Measurements from ENCODE around the gene RPS19BP1.

Gene RPS19BP1

DNA sequence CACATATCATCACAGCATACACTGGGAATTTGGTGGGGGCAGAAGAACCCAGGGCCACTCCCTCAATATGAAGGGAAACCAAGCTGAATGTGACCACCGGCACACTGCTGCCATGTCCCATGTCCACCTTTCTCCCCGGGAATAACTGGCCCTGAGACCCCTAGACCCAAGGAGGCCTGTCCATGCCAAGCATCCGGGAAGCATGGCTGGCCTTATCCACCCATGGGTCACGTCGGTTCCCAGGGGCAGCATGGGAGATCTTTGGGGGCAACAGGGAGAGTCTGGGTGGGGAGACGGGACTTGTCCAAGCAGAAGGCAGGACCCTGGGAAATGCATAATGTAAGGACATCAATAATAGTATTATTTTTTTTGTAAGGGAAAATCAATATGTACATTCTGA is 40.9 kb downstream of the RPS19BP1 start:
- Histone ChIP-seq H3K27me3 (ENCODE audit: insufficient read depth, low read length) (peaks cover 11% of the 10 kb centered on the region), H3K9ac (ENCODE audit: low read depth, low read length) (no peak overlapping the region), H3K4me3 (ENCODE audit: low read length) (no peak overlapping the region), H3K4me1 (ENCODE audit: insufficient read depth, low read length) (no peaks in the 10 kb centered on the region), H3K27ac (ENCODE audit: low read length) (no peak overlapping the region), H3K36me3 (ENCODE audit: insufficient read depth, low read depth, low read length) (no peaks in the 10 kb centered on the region), H3K9me3 (ENCODE audit: insufficient read depth, low read depth, low read length) (no peaks in the 10 kb centered on the region)

DNA sequence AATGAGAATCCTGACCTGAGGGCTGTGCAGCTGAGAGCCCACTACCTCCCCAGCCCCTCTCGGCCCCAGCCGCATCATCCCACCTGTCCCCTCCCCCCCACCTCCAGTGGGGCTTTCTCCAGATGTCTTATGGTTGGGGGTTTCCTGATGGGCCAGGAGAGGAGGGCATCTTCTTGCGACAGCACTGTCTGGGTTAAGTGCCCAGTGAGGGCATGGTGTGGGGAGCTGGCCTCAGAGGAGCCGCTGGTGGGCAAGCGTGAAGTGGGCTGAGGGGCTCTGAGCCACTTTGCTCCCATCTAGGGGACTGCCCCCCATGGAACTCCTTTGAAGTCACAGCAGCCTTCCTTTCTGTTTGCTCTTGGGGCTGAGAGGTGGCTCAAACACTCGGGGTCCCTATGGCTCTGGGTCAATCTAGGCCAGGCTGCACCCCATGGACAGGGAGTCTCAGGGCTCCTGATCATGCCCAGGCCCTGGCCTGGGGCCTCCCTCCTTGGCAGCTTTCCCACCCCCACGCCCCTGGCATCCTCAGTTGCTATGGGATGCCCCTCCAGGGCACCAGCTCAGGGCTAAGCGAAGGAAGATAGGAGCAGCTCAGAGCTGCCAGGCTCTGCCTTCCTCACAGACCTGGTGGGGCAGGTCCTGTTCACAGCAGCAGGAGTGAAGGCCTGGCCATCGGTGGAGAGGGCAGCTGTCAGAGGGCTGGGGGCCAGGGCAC is 41.4 kb downstream of the RPS19BP1 start:
- H3K27ac ChIP-seq (ENCODE audit: low read length) = no peak overlapping the region
- H3K27me3 ChIP-seq (ENCODE audit: insufficient read depth, low read length) = peaks cover 11% of the 10 kb centered on the region

DNA sequence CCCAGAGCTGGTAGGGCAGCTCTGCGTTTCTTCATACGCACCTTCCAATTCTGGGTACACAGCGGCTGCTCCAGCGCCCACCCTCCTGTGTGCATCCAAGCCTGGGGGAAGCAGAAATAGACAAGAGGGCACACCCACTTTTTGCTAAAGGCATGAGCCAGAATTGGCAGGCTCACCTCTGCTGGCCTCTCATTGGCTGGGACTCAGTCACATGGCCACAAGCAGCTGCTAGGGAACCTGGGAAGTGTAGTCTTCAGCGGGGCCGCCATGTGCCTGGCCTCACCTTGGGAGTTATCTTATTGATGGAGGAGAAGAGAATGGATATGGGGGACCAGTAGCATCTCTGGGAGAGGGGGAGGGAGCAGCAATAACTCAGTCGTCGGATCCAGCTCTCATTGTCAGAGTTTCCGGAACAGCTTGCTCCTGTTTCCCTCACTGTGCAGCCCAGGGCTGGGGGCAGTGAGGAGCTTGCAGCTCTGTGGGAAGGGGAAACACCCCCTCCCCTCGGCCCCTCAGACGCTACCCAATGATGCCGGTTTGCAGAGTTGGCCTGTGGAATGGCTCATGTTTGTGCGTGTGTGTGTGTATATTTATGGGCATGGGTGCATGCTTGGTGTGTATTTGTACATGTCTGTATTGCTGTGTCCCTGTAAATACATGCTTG is 42.3 kb downstream of the RPS19BP1 start:
- H3K27me3 ChIP-seq (ENCODE audit: insufficient read depth, low read length) = peaks cover 11% of the 10 kb centered on the region
- H3K4me3 ChIP-seq (ENCODE audit: low read length) = no peak overlapping the region; the same call in 1 of the 2 replicates
- H3K9ac ChIP-seq (ENCODE audit: low read depth, low read length) = no peak overlapping the region
- H3K36me3 ChIP-seq (ENCODE audit: insufficient read depth, low read depth, low read length) = no peaks in the 10 kb centered on the region
- no peak overlapping the region for H3K27ac ChIP-seq (ENCODE audit: low read length)
- H3K9me3 ChIP-seq (ENCODE audit: insufficient read depth, low read depth, low read length) = no peaks in the 10 kb centered on the region
- no peaks in the 10 kb centered on the region for H3K4me1 ChIP-seq (ENCODE audit: insufficient read depth, low read length)

More for the DNA sequence above, 41.4 kb downstream of the RPS19BP1 start:
- Histone ChIP-seq H3K4me3 (ENCODE audit: low read length) (no peak overlapping the region), H3K9ac (ENCODE audit: low read depth, low read length) (no peak overlapping the region), H3K9me3 (ENCODE audit: insufficient read depth, low read depth, low read length) (no peaks in the 10 kb centered on the region), H3K4me1 (ENCODE audit: insufficient read depth, low read length) (no peaks in the 10 kb centered on the region), H3K36me3 (ENCODE audit: insufficient read depth, low read depth, low read length) (no peaks in the 10 kb centered on the region)

DNA sequence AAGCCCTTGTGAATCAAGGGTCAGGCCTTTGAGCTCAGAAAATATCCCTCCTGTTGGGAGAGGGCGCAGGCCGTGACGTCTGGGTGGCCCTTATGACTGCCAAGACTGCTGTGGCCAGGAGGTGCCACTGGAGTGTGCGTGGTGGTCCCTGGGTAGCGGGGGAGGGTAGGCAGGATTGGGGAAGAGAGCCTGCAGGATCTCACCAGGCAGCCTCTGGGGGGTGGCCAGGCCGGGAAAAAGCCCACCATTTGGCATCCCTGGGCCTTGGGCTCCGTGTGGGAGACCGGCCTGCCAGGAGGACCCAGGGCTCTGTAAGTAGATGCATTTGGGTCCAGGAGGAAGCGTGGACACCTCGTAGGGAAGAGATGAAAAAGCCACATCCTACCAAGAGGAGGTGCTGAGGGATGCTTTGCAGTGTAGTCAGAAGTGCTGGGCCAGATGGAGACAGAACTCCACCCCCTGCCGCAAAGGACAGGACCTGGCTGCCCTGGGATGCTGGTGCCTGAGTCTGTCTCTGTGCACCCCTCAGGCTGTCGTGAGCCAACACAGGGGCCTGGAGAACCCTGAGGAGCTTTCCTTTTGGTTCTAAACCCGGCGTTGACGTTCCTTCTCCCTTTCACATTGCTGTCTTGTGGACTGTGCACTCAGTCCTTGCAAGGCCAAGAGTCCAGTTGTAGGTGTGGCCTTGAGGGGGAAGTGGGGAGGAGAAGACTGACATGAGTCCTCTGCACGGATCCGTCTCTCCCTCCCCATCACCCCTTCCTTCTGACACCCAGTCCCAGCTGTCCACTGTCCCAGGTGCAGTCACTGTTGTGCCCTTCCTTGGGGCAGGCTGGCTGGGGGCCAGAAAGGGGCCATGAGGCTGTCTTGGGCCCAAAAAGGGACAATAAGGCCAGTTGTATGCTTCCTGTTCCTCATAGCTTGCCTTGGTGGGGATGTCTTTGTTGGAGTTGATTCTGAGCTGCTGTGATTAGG is 43.2 kb downstream of the RPS19BP1 start:
- no peak overlapping the region for H3K27ac ChIP-seq (ENCODE audit: low read length)

DNA sequence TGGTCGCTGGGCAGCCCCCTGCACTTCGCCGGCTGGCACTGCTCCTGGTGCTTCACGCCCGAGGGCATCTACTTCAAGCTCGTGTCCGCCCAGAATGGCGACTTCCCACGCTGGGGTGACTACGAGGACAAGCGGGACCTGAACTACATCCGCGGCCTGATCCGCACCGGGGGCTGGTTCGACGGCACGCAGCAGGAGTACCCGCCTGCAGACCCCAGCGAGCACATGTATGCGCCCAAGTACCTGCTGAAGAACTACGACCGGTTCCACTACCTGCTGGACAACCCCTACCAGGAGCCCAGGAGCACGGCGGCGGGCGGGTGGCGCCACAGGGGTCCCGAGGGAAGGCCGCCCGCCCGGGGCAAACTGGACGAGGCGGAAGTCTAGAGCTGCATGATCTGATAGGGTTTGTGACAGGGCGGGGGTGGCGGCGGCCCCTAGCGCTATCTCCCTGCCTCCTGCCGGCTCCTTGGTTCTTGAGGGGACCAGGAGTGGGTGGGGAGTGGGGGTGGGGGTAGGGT is 43.9 kb downstream of the RPS19BP1 start:
- H3K36me3 ChIP-seq (ENCODE audit: insufficient read depth, low read depth, low read length) = no peaks in the 10 kb centered on the region

More for the DNA sequence above, 43.2 kb downstream of the RPS19BP1 start:
- H3K9ac ChIP-seq (ENCODE audit: low read depth, low read length) = no peak overlapping the region
- H3K27me3 ChIP-seq (ENCODE audit: insufficient read depth, low read length) = peaks cover 10% of the 10 kb centered on the region
- no peaks in the 10 kb centered on the region for H3K9me3 ChIP-seq (ENCODE audit: insufficient read depth, low read depth, low read length)
- H3K36me3 ChIP-seq (ENCODE audit: insufficient read depth, low read depth, low read length) = no peaks in the 10 kb centered on the region
- no peaks in the 10 kb centered on the region for H3K4me1 ChIP-seq (ENCODE audit: insufficient read depth, low read length)
- no peak overlapping the region; the same call in 1 of the 2 replicates for H3K4me3 ChIP-seq (ENCODE audit: low read length)

DNA sequence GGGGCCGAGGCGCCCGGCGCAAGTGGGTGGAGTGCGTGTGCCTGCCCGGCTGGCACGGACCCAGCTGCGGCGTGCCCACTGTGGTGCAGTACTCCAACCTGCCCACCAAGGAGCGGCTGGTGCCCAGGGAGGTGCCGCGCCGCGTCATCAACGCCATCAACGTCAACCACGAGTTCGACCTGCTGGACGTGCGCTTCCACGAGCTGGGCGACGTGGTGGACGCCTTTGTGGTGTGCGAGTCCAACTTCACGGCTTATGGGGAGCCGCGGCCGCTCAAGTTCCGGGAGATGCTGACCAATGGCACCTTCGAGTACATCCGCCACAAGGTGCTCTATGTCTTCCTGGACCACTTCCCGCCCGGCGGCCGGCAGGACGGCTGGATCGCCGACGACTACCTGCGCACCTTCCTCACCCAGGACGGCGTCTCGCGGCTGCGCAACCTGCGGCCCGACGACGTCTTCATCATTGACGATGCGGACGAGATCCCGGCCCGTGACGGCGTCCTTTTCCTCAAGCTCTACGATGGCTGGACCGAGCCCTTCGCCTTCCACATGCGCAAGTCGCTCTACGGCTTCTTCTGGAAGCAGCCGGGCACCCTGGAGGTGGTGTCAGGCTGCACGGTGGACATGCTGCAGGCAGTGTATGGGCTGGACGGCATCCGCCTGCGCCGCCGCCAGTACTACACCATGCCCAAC is 44.6 kb downstream of the RPS19BP1 start:
- Histone ChIP-seq H3K9ac (ENCODE audit: low read depth, low read length) (no peak overlapping the region), H3K27ac (ENCODE audit: low read length) (no peak overlapping the region), H3K4me1 (ENCODE audit: insufficient read depth, low read length) (no peaks in the 10 kb centered on the region)

More for the DNA sequence above, 43.9 kb downstream of the RPS19BP1 start:
- H3K9me3 ChIP-seq (ENCODE audit: insufficient read depth, low read depth, low read length) = no peaks in the 10 kb centered on the region
- H3K27me3 ChIP-seq (ENCODE audit: insufficient read depth, low read length) = peaks cover 7% of the 10 kb centered on the region; the same call in 1 of the 2 replicates
- H3K4me1 ChIP-seq (ENCODE audit: insufficient read depth, low read length) = no peaks in the 10 kb centered on the region
- no peak overlapping the region for H3K9ac ChIP-seq (ENCODE audit: low read depth, low read length)
- no peak overlapping the region for H3K27ac ChIP-seq (ENCODE audit: low read length)
- H3K4me3 ChIP-seq (ENCODE audit: low read length) = no peak overlapping the region

DNA sequence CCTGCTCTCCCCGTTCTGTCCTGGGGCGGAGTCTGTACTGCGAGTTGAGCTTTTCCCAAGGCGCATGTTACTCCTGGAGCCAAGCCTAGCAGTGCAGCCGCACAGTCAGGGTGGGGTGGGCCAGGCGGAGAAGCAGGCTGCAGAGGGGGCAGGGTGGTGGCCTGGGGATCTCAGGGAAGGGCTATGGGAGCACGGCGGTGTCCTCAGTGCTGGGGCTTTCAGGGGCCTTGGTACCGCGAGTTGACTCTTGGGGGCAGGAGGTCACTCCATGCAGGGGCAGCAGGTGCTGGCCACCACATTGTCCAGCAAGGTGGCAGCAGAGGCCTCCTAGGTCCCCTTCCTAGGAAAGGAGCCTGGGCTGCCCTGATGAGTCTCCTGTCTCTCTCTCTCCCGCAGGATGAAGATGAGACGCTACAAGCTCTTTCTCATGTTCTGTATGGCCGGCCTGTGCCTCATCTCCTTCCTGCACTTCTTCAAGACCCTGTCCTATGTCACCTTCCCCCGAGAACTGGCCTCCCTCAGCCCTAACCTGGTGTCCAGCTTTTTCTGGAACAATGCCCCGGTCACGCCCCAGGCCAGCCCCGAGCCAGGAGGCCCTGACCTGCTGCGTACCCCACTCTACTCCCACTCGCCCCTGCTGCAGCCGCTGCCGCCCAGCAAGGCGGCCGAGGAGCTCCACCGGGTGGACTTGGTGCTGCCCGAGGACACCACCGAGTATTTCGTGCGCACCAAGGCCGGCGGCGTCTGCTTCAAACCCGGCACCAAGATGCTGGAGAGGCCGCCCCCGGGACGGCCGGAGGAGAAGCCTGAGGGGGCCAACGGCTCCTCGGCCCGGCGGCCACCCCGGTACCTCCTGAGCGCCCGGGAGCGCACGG is 45.4 kb downstream of the RPS19BP1 start:
- Histone ChIP-seq H3K27me3 (ENCODE audit: insufficient read depth, low read length) (peaks cover 5% of the 10 kb centered on the region; the same call in 1 of the 2 replicates), H3K4me3 (ENCODE audit: low read length) (no peak overlapping the region), H3K9ac (ENCODE audit: low read depth, low read length) (no peak overlapping the region), H3K4me1 (ENCODE audit: insufficient read depth, low read length) (no peaks in the 10 kb centered on the region), H3K27ac (ENCODE audit: low read length) (no peak overlapping the region), H3K36me3 (ENCODE audit: insufficient read depth, low read depth, low read length) (no peaks in the 10 kb centered on the region), H3K9me3 (ENCODE audit: insufficient read depth, low read depth, low read length) (no peaks in the 10 kb centered on the region)

More for the DNA sequence above, 44.6 kb downstream of the RPS19BP1 start:
- no peaks in the 10 kb centered on the region for H3K9me3 ChIP-seq (ENCODE audit: insufficient read depth, low read depth, low read length)
- H3K27me3 ChIP-seq (ENCODE audit: insufficient read depth, low read length) = peaks cover 5% of the 10 kb centered on the region; the same call in 1 of the 2 replicates
- no peak overlapping the region for H3K4me3 ChIP-seq (ENCODE audit: low read length)
- H3K36me3 ChIP-seq (ENCODE audit: insufficient read depth, low read depth, low read length) = no peaks in the 10 kb centered on the region

DNA sequence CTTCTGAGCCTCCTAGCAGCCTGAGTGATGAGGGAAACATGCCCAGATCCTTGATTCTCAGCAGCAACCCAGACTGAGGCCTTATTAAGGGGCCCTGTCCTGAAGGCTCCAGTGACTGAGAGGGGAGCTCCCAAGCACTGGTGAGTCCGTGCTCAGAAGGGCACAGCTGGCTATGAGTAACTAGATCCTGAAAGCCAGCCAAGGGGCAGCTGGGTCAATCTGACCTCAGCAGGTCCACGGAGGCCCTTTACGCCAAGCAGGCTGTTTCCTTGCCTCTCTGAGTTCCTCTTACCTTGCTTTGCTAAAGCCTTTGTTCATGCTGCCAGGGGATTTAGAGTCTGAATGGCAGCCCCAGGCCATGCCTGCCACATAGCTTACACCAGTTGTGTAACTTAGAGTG is 49.8 kb downstream of the RPS19BP1 start:
- no peak overlapping the region for H3K9ac ChIP-seq (ENCODE audit: low read depth, low read length)
- H3K4me1 ChIP-seq (ENCODE audit: insufficient read depth, low read length) = no peaks in the 10 kb centered on the region
- H3K27ac ChIP-seq (ENCODE audit: low read length) = no peak overlapping the region
- no peaks in the 10 kb centered on the region for H3K9me3 ChIP-seq (ENCODE audit: insufficient read depth, low read depth, low read length)
- peaks cover 5% of the 10 kb centered on the region; the same call in 1 of the 2 replicates for H3K27me3 ChIP-seq (ENCODE audit: insufficient read depth, low read length)
- no peak overlapping the region for H3K4me3 ChIP-seq (ENCODE audit: low read length)
- no peaks in the 10 kb centered on the region for H3K36me3 ChIP-seq (ENCODE audit: insufficient read depth, low read depth, low read length)

DNA sequence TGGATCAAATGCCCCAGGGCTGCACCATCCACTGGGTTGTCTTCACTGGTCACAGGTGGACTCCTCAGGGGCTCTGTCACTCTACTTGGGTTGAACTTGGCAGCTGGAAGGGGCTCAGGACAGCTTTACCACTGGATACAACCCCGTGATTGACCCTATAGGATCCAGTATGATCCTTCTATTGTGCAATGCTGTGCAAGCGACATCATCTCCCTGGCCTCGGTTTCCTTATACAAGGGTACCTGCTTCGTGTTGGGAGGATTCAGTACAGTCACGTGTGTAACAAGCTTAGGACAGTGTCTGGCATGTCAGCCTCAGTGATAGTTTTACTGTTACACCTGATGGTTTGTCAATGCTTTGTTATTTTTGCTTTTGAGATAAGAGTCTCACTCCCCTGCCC is 51.0 kb downstream of the RPS19BP1 start:
- H3K27me3 ChIP-seq (ENCODE audit: insufficient read depth, low read length) = peaks cover 5% of the 10 kb centered on the region; the same call in 1 of the 2 replicates
- no peak overlapping the region for H3K9ac ChIP-seq (ENCODE audit: low read depth, low read length)
- H3K27ac ChIP-seq (ENCODE audit: low read length) = no peak overlapping the region
- H3K4me1 ChIP-seq (ENCODE audit: insufficient read depth, low read length) = no peaks in the 10 kb centered on the region
- no peak overlapping the region for H3K4me3 ChIP-seq (ENCODE audit: low read length)
- H3K36me3 ChIP-seq (ENCODE audit: insufficient read depth, low read depth, low read length) = no peaks in the 10 kb centered on the region
- H3K9me3 ChIP-seq (ENCODE audit: insufficient read depth, low read depth, low read length) = no peaks in the 10 kb centered on the region

DNA sequence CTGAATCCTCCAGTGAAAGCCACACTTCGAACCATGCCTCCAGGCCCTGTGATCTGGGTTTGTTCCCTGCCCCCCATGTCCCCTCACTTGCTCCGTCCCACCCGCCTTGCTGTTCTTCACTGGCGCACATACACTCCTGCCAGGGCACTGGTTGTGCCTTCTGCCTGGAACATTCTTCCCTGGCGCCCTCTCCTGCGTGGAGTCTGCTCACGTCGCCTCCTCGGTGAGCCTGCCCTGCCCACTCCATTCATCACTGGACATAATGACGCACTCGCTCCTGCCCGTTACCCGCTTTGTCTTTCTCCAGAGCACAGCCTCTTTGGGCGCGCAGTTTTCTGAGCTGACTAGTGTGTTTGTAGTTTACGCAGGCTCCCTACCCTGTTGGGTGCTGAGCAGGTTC is 51.5 kb downstream of the RPS19BP1 start:
- Histone ChIP-seq H3K4me1 (ENCODE audit: insufficient read depth, low read length) (no peaks in the 10 kb centered on the region), H3K27ac (ENCODE audit: low read length) (no peak overlapping the region), H3K4me3 (ENCODE audit: low read length) (no peak overlapping the region), H3K36me3 (ENCODE audit: insufficient read depth, low read depth, low read length) (no peaks in the 10 kb centered on the region), H3K27me3 (ENCODE audit: insufficient read depth, low read length) (peaks cover 5% of the 10 kb centered on the region; the same call in 1 of the 2 replicates), H3K9ac (ENCODE audit: low read depth, low read length) (no peak overlapping the region), H3K9me3 (ENCODE audit: insufficient read depth, low read depth, low read length) (no peaks in the 10 kb centered on the region)
